Globus pallidus (tissue), 1 donor: Measurements from ENCODE around the gene CYP8B1.

ENCODE experiments used
- DNase-seq: peaks from one replicate; pipeline ENCODE4 v3.0.0-alpha.2; 2015; ENCODE audit warnings: low spot score

CYP8B1 gene

GRCh38 chr3:42826141-42826540, 49.5 kb downstream of the CYP8B1 start:
- DNase-seq: no peak

GRCh38 chr3:42823351-42823750, 52.3 kb downstream of the CYP8B1 start:
- DNase-seq: no peak

GRCh38 chr3:42822828-42823227, 52.9 kb downstream of the CYP8B1 start:
- no peak for DNase-seq
